DOHH2 (cell line): ENCODE results near the gene TTN.

Experiments
- H3F3A ChIP-seq: fragments of 200-600 bp; sonication (generic), shearing (Covaris generic); 2 replicates; pipeline ENCODE4 v1.6.0; 2016; ENCODE audit warnings: antibody characterized with exemption, mild to moderate bottlenecking; ENCODE audit not compliant: control insufficient read depth, insufficient read depth
- H3K27ac ChIP-seq: fragments of 200-600 bp; sonication (generic); 2 replicates; pipeline ENCODE4 v1.5.1; 2014; ENCODE audit warnings: low read depth, mild to moderate bottlenecking, low read length, moderate library complexity
- H3K27me3 ChIP-seq: fragments of 200-600 bp; sonication (generic); 2 replicates; pipeline ENCODE4 v1.6.1; 2014; ENCODE audit warnings: mild to moderate bottlenecking, low read length, mixed read lengths; ENCODE audit not compliant: control insufficient read depth
- H3K36me3 ChIP-seq: fragments of 200-600 bp; sonication (generic); 2 replicates; pipeline ENCODE4 v1.6.1; 2014; ENCODE audit warnings: mild to moderate bottlenecking, low read length, moderate library complexity, mixed read lengths; ENCODE audit not compliant: control insufficient read depth
- H3K4me1 ChIP-seq: fragments of 200-600 bp; sonication (generic); 2 replicates; pipeline ENCODE4 v1.6.1; 2014; ENCODE audit warnings: mild to moderate bottlenecking, low read length, mixed read lengths; ENCODE audit not compliant: control insufficient read depth
- H3K4me2 ChIP-seq: fragments of 200-600 bp; sonication (generic); 2 replicates; pipeline ENCODE4 v1.6.0; 2014; ENCODE audit warnings: mild to moderate bottlenecking, low read length, moderate library complexity
- H3K4me3 ChIP-seq: fragments of 200-600 bp; sonication (generic); 2 replicates; pipeline ENCODE4 v1.5.1; 2014; ENCODE audit warnings: mild to moderate bottlenecking, low read length, mixed read lengths
- H3K79me2 ChIP-seq: fragments of 200-600 bp; sonication (generic); 2 replicates; pipeline ENCODE4 v1.6.1; 2014; ENCODE audit warnings: mild to moderate bottlenecking, low read length, mixed read lengths; ENCODE audit not compliant: control insufficient read depth
- H3K9me2 ChIP-seq: fragments of 200-600 bp; sonication (generic); replicated peaks from 2 replicates; pipeline ENCODE4 v1.6.1; 2014; ENCODE audit warnings: mild to moderate bottlenecking, low read length, mixed read lengths; ENCODE audit not compliant: control insufficient read depth
- H3K9me3 ChIP-seq: fragments of 200-600 bp; sonication (generic); 2 replicates; pipeline ENCODE4 v1.6.1; 2014; ENCODE audit warnings: antibody characterized with exemption, low read length, mixed read lengths; ENCODE audit not compliant: control insufficient read depth, insufficient read depth
- H4K20me1 ChIP-seq: fragments of 200-600 bp; sonication (generic); 2 replicates; pipeline ENCODE4 v1.6.0; 2014; ENCODE audit warnings: low read depth, mild to moderate bottlenecking, antibody characterized with exemption, low read length, moderate library complexity; ENCODE audit not compliant: control insufficient read depth, insufficient read depth
- EZH2phosphoT487 ChIP-seq: fragments of 200-600 bp; sonication (generic); IDR thresholded peaks from 2 replicates; pipeline ENCODE4 v1.6.1; 2017; ENCODE audit warnings: borderline replicate concordance, mild to moderate bottlenecking, antibody characterized with exemption, low read length, moderate library complexity, mixed read lengths
- TF ChIP-seq, protein P1 (sequence below): fragments of 200-600 bp; sonication (generic); IDR thresholded peaks from one replicate; pipeline ENCODE4 v1.5.1; 2014; ENCODE audit warnings: antibody characterized with exemption, mild to moderate bottlenecking, low read depth, low read length; ENCODE audit not compliant: poor library complexity, severe bottlenecking

The TTN gene

GRCh38 chr2:178833382-178833781 is 26.2 kb upstream of the TTN start:
- Histone ChIP-seq H3K27ac (no peak overlapping the region), H3K4me3 (no peak overlapping the region), H3K27me3 (no peaks in the 10 kb centered on the region), H3K36me3 (no peaks in the 10 kb centered on the region), H3F3A (no peaks in the 10 kb centered on the region), H3K79me2 (no peaks in the 10 kb centered on the region), H4K20me1 (no peaks in the 10 kb centered on the region), H3K9me3 (no peaks in the 10 kb centered on the region), H3K9me2 (no peaks in the 10 kb centered on the region), H3K4me2 (no peak overlapping the region), H3K4me1 (peaks cover 7% of the 10 kb centered on the region)
- TF ChIP-seq EZH2phosphoT487: no peak
- TF ChIP-seq, protein P1, sequence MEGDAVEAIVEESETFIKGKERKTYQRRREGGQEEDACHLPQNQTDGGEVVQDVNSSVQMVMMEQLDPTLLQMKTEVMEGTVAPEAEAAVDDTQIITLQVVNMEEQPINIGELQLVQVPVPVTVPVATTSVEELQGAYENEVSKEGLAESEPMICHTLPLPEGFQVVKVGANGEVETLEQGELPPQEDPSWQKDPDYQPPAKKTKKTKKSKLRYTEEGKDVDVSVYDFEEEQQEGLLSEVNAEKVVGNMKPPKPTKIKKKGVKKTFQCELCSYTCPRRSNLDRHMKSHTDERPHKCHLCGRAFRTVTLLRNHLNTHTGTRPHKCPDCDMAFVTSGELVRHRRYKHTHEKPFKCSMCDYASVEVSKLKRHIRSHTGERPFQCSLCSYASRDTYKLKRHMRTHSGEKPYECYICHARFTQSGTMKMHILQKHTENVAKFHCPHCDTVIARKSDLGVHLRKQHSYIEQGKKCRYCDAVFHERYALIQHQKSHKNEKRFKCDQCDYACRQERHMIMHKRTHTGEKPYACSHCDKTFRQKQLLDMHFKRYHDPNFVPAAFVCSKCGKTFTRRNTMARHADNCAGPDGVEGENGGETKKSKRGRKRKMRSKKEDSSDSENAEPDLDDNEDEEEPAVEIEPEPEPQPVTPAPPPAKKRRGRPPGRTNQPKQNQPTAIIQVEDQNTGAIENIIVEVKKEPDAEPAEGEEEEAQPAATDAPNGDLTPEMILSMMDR: no peak

- H3K9me2 ChIP-seq: no peaks in the 10 kb centered on the region
- H3K4me1 ChIP-seq: peaks cover 7% of the 10 kb centered on the region
- H3K4me3 ChIP-seq: no peak overlapping the region
- no peaks in the 10 kb centered on the region for H3F3A ChIP-seq
- H3K4me2 ChIP-seq: no peak overlapping the region
- H3K36me3 ChIP-seq: no peaks in the 10 kb centered on the region
- H3K9me3 ChIP-seq: no peaks in the 10 kb centered on the region
- TF ChIP-seq, protein P1: no peak
- TF ChIP-seq EZH2phosphoT487: no peak
- no peaks in the 10 kb centered on the region for H4K20me1 ChIP-seq
- H3K27ac ChIP-seq: no peak overlapping the region
- no peaks in the 10 kb centered on the region for H3K27me3 ChIP-seq
- no peaks in the 10 kb centered on the region for H3K79me2 ChIP-seq
Observed at GRCh38 chr2:178830451-178830850, 23.2 kb upstream of the TTN start.

DNA sequence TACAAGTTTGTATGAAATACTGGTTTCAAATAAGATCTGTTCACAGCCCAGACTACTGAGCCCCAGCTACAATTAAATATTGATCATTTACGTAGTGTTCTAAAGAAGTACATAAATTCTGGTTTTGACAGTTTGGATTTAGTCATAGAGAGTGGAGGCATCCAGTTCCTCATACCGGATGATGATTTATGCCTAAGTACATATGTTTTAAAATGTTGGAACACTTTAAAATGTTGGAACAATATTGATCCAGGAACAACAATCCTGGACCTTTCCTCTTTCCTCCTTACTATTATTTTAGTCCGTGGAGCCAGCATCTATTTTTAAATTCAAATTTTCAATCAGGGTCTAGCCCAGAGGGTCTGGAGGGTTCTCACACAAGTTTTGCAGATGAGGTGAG is 22.8 kb upstream of the TTN start:
- Histone ChIP-seq H3K9me3 (no peaks in the 10 kb centered on the region), H3K27ac (no peak overlapping the region), H3F3A (no peaks in the 10 kb centered on the region), H3K79me2 (no peaks in the 10 kb centered on the region), H3K4me3 (no peak overlapping the region), H3K9me2 (no peaks in the 10 kb centered on the region), H3K36me3 (no peaks in the 10 kb centered on the region), H4K20me1 (no peaks in the 10 kb centered on the region), H3K4me1 (peaks cover 7% of the 10 kb centered on the region), H3K4me2 (no peak overlapping the region), H3K27me3 (no peaks in the 10 kb centered on the region)
- no peak for TF ChIP-seq EZH2phosphoT487

GRCh38 chr2:178829299-178829960 is 22.2 kb upstream of the TTN start:
- Histone ChIP-seq H3F3A (no peaks in the 10 kb centered on the region), H3K27ac (no peak overlapping the region), H3K9me3 (no peaks in the 10 kb centered on the region), H3K4me3 (no peak overlapping the region), H3K36me3 (no peaks in the 10 kb centered on the region), H3K4me2 (no peak overlapping the region), H3K4me1 (peaks cover 7% of the 10 kb centered on the region), H3K27me3 (no peaks in the 10 kb centered on the region), H3K9me2 (no peaks in the 10 kb centered on the region), H4K20me1 (no peaks in the 10 kb centered on the region), H3K79me2 (no peaks in the 10 kb centered on the region)
- no peak for TF ChIP-seq EZH2phosphoT487
- TF ChIP-seq, protein P1: no peak
